Astrocyte (in vitro differentiated cells and primary cell): ENCODE data around the gene SMYD1. TPM values are rescaled to one million over a fixed set of nuclear protein-coding genes. Genes with fewer than 3 reads are reported as not detected.

Experiments
- DNase-seq: peaks from one replicate; pipeline ENCODE4 v3.0.0-alpha.2; 2010; ENCODE audit warnings: low read depth
- FAIRE-seq: peaks from 2 replicates; lab custom pipeline; 2011; peaks lifted over from hg19 to GRCh38; lab: Jason Lieb, UNC
- H2AFZ ChIP-seq: 2 replicates; pipeline ENCODE4 v1.6.0; 2012; ENCODE audit warnings: low read depth, low read length, inconsistent platforms
- H3K27ac ChIP-seq: 2 replicates; pipeline ENCODE4 v1.5.1; 2011; ENCODE audit warnings: low read depth, low read length, inconsistent platforms
- H3K27me3 ChIP-seq: 2 replicates; pipeline ENCODE4 v1.6.0; 2011; ENCODE audit warnings: low read length, inconsistent platforms; ENCODE audit not compliant: insufficient read depth
- H3K36me3 ChIP-seq: 2 replicates; pipeline ENCODE4 v1.5.1; 2011; ENCODE audit warnings: low read length, inconsistent platforms; ENCODE audit not compliant: insufficient read depth
- H3K4me1 ChIP-seq: 2 replicates; pipeline ENCODE4 v1.5.1; 2011; ENCODE audit warnings: low read length, inconsistent platforms; ENCODE audit not compliant: insufficient read depth
- H3K4me2 ChIP-seq: 2 replicates; pipeline ENCODE4 v1.6.0; 2012; ENCODE audit warnings: low read length, inconsistent platforms
- H3K4me3 ChIP-seq: 2 replicates; pipeline ENCODE4 v1.5.1; 2011; ENCODE audit warnings: low read depth, mild to moderate bottlenecking, low read length, inconsistent platforms; ENCODE audit not compliant: insufficient read depth
- H3K79me2 ChIP-seq: 2 replicates; pipeline ENCODE4 v1.6.0; 2012; ENCODE audit warnings: mild to moderate bottlenecking, low read length, inconsistent platforms; ENCODE audit not compliant: insufficient read depth
- H3K9ac ChIP-seq: 2 replicates; pipeline ENCODE4 v1.6.0; 2012; ENCODE audit warnings: mild to moderate bottlenecking, low read length, inconsistent platforms
- H3K9me3 ChIP-seq: 2 replicates; pipeline ENCODE4 v1.5.1; 2012; ENCODE audit warnings: low read depth, mild to moderate bottlenecking, low read length, inconsistent platforms; ENCODE audit not compliant: insufficient read depth
- H4K20me1 ChIP-seq: 2 replicates; pipeline ENCODE4 v1.6.0; 2012; ENCODE audit warnings: low read length, inconsistent platforms; ENCODE audit not compliant: insufficient read depth
- H3K27ac Mint-ChIP-seq: one replicate; pipeline ENCODE4 v1.8.0; 2021; ENCODE audit warnings: mild to moderate bottlenecking, mixed read lengths; ENCODE audit not compliant: unreplicated experiment
- H3K27me3 Mint-ChIP-seq: one replicate; pipeline ENCODE4 v1.8.0; 2021; ENCODE audit warnings: low read depth, mixed read lengths; ENCODE audit not compliant: unreplicated experiment
- H3K36me3 Mint-ChIP-seq: one replicate; pipeline ENCODE4 v1.8.0; 2021; ENCODE audit warnings: low read depth, mixed read lengths; ENCODE audit not compliant: unreplicated experiment
- H3K4me1 Mint-ChIP-seq: one replicate; pipeline ENCODE4 v1.8.0; 2021; ENCODE audit warnings: low read depth, mixed read lengths; ENCODE audit not compliant: unreplicated experiment
- H3K4me3 Mint-ChIP-seq: one replicate; pipeline ENCODE4 v1.8.0; 2021; ENCODE audit warnings: mild to moderate bottlenecking, moderate library complexity, mixed read lengths; ENCODE audit not compliant: unreplicated experiment
- H3K9me3 Mint-ChIP-seq: one replicate; pipeline ENCODE4 v1.8.0; 2021; ENCODE audit warnings: mild to moderate bottlenecking, mixed read lengths; ENCODE audit not compliant: unreplicated experiment
- CTCF ChIP-seq: IDR thresholded peaks from 2 replicates; pipeline ENCODE4 v1.5.1; 2011; ENCODE audit warnings: low read depth, mild to moderate bottlenecking, inconsistent platforms, low read length, moderate library complexity; ENCODE audit not compliant: insufficient read depth
- EZH2 ChIP-seq: IDR thresholded peaks from 2 replicates; pipeline ENCODE4 v1.6.1; 2012; ENCODE audit warnings: mild to moderate bottlenecking, low read length, inconsistent platforms; ENCODE audit not compliant: insufficient read depth
- total RNA-seq: library from RNA; stranded (reverse); gene quantifications from 2 replicates; pipeline ENCODE4 v1.2.1, GENCODE V29; 2021

Gene SMYD1
- total RNA-seq, 1 donor from 2014 or later: not detected

DNA sequence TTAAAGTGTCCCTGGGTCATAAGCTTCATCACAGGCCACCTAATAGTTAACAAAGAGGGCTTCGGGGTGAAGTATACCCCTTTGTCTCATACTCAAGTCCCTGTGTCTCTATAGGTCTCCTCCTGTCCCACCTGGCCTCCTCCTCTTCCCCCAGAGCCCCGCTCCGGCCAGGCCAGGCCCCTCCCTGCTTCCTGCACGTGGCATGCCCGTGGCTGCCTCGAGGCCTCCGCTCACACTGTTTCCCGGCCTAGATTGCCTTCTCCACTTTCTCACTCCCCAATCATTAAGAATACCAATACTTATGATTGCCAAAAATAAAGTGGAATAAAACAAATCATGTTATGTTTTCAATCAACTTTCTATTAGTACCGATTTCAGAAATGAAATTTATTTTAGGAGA is 18.8 kb downstream of the SMYD1 start:
- peaks cover 2% of the 10 kb centered on the region for H3K27me3 ChIP-seq
- H3K9ac ChIP-seq: no peak overlapping the region
- no peaks in the 10 kb centered on the region for H4K20me1 ChIP-seq
- FAIRE-seq (no peak), DNase-seq (no peak)
- no peak for TF ChIP-seq EZH2
- no peak for TF ChIP-seq CTCF
- Mint-ChIP-seq H3K36me3 (no peaks in the 10 kb centered on the region), H3K27ac (no peak overlapping the region), H3K4me3 (no peak overlapping the region), H3K9me3 (no peaks in the 10 kb centered on the region), H3K27me3 (peaks cover 4% of the 10 kb centered on the region), H3K4me1 (peaks cover 8% of the 10 kb centered on the region)
- H3K4me3 ChIP-seq: no peak overlapping the region
- H3K27ac ChIP-seq: no peak overlapping the region
- H3K9me3 ChIP-seq: no peaks in the 10 kb centered on the region
- no peaks in the 10 kb centered on the region for H3K4me1 ChIP-seq
- H3K36me3 ChIP-seq: no peaks in the 10 kb centered on the region
- no peaks in the 10 kb centered on the region for H3K79me2 ChIP-seq
- no peak overlapping the region for H2AFZ ChIP-seq
- no peak overlapping the region for H3K4me2 ChIP-seq

DNA sequence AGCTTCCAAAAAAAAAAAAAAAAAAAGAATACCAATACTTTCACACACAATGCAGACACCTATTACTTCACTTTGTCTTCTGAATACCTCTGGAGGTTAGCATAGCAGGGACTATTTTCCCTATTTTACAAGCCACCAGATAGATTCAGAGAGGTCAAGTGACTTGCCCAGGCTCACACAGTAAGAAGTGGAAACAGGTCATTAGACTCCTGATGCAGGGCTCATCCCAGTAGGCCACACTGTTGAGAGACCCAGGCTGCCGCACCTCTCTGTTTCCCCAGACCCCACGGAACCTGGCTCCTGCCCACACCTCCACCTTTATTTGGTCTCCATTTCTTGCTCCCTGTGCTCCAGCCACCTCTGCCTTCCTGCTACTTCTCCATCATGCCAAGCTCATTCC is 19.4 kb downstream of the SMYD1 start:
- H4K20me1 ChIP-seq: no peaks in the 10 kb centered on the region
- no peak for FAIRE-seq
- Mint-ChIP-seq H3K36me3 (no peaks in the 10 kb centered on the region), H3K4me1 (peaks cover 8% of the 10 kb centered on the region), H3K27ac (no peak overlapping the region), H3K4me3 (no peak overlapping the region), H3K27me3 (peaks cover 4% of the 10 kb centered on the region), H3K9me3 (no peaks in the 10 kb centered on the region)
- H3K27me3 ChIP-seq: peaks cover under 1% of the 10 kb centered on the region
- no peaks in the 10 kb centered on the region for H3K79me2 ChIP-seq
- no peak overlapping the region for H3K4me3 ChIP-seq
- H3K27ac ChIP-seq: no peak overlapping the region
- no peak overlapping the region for H2AFZ ChIP-seq
- no peak overlapping the region for H3K4me2 ChIP-seq
- TF ChIP-seq EZH2 (no peak), CTCF (no peak)
- no peaks in the 10 kb centered on the region for H3K36me3 ChIP-seq
- H3K4me1 ChIP-seq: no peaks in the 10 kb centered on the region
- H3K9ac ChIP-seq: no peak overlapping the region
- no peak for DNase-seq
- no peaks in the 10 kb centered on the region for H3K9me3 ChIP-seq

GRCh38 chr2:88087763-88088162 is 20.1 kb downstream of the SMYD1 start:
- peaks cover 4% of the 10 kb centered on the region for H3K27me3 Mint-ChIP-seq
- H3K36me3 Mint-ChIP-seq: no peaks in the 10 kb centered on the region
- Histone ChIP-seq H2AFZ (no peak overlapping the region), H3K27me3 (no peaks in the 10 kb centered on the region), H3K4me1 (no peaks in the 10 kb centered on the region), H3K4me3 (no peak overlapping the region), H3K4me2 (no peak overlapping the region), H3K9ac (no peak overlapping the region), H3K9me3 (no peaks in the 10 kb centered on the region), H3K36me3 (no peaks in the 10 kb centered on the region), H3K79me2 (no peaks in the 10 kb centered on the region), H3K27ac (no peak overlapping the region), H4K20me1 (no peaks in the 10 kb centered on the region)
- H3K4me3 Mint-ChIP-seq: no peak overlapping the region
- no peaks in the 10 kb centered on the region for H3K9me3 Mint-ChIP-seq
- H3K27ac Mint-ChIP-seq: no peak overlapping the region
- DNase-seq (no peak), FAIRE-seq (no peak)
- no peak for TF ChIP-seq EZH2
- TF ChIP-seq CTCF: no peak
- peaks cover 8% of the 10 kb centered on the region for H3K4me1 Mint-ChIP-seq
